Epidermal melanocyte (primary cell): ENCODE measurements around the gene TANC1.

Source experiments
- DNase-seq: peaks from one replicate; pipeline ENCODE4 v3.0.0; 2011; ENCODE audit warnings: low spot score; ENCODE audit not compliant: insufficient read length

The TANC1 gene

DNA sequence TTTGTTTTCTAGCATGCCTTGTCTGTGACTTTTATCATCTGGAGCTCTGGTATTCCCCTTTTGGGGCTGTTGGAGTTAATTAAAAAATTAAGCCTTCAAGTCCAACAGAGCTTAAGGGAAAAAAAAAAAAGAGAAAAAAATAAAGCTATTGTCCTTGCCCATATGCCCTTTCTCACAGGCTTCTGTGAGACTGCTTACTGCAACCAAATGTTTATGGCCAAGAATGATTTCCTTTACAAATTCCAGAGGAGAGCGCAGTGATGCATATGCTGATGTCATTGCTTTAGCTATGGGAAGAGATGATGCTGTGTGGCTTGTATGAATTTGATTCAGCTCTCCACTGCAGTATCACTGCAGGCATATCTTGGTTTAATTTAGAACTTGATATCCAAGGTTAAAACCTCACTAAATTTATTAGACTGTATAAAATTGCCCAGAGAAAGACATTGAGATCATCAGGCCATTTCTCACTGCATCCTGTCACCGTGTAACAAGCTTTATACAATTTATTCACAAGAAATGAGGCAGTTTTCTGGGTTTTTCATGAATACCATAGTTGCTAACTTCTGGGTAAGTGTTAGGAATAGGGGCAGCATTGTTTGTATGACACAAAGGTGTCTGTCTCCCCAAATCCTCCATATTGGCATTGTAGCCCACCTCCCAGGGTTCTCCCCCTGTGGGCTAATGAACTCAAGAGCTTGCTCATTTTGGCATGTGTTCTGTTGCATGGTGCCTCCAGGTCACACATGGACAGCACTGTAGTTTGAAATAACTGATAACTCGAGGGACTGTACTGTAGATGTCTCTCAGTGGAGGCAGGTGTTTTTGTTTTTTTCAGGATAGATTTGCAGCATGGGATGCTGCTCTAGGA lies 85.0 kb downstream of the TANC1 start:
- DNase-seq, result peak; percentile 27

DNA sequence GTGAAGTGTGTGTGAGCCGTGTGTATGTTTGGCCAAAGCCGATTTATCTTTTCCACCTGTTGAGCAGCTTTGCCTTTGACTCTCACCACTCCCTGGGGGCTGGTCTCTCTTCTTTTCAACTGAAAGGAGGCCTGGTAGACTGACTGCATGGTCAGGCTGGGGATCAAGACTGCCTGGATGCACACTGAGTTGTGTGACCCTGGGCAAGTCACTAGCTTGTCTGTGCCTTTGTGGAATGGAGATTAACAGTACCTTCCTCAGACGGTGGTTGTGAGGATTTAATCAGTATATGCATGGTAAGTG lies 85.5 kb downstream of the TANC1 start:
- no peak for DNase-seq

GRCh38 chr2:159054985-159055384 lies 86.5 kb downstream of the TANC1 start:
- DNase-seq, result peak; percentile 24

DNA sequence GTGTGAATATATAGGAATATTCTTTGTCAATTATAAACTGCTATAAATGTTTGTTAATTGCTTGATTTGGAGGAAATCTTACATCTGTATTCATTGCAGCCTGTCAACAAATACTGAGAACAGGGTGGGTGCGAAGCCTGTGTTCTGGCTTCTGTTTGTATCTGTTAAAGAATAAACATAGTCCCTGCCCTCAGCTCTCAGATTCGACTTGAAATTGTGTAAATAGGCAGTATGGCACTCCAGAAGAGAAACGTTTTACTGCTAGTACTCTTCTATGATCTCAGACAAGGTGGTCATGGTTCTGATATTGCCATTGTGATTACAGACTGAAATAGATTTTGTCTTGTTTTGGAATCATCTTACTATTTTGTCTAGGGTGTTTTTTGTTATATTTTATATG lies 92.1 kb downstream of the TANC1 start:
- no peak for DNase-seq

- DNase-seq, result no peak
Measured at GRCh38 chr2:159063677-159064076, 95.2 kb downstream of the TANC1 start.

GRCh38 chr2:159064446-159065301 lies 96.2 kb downstream of the TANC1 start:
- no peak for DNase-seq

DNA sequence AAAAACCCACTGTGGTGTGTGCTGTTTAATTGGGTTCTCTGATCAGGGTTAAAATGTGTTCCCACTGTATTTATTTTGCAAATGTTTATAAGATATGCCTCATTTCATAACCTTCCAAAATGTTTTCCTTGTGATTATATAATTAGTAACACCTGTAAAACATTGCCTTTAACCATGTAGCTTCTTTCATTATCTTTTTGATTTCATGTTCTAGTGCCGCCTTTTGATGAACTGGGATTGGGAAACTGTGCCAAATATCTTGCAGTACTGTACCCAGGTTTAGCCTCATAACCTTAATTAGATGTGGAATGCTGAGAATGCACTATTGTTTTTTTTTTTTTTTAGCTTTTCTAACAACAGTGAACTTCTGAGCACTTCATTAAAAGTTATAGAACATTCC lies 96.9 kb downstream of the TANC1 start:
- DNase-seq, result no peak

GRCh38 chr2:159065891-159066290 lies 97.5 kb downstream of the TANC1 start:
- DNase-seq, result no peak

DNA sequence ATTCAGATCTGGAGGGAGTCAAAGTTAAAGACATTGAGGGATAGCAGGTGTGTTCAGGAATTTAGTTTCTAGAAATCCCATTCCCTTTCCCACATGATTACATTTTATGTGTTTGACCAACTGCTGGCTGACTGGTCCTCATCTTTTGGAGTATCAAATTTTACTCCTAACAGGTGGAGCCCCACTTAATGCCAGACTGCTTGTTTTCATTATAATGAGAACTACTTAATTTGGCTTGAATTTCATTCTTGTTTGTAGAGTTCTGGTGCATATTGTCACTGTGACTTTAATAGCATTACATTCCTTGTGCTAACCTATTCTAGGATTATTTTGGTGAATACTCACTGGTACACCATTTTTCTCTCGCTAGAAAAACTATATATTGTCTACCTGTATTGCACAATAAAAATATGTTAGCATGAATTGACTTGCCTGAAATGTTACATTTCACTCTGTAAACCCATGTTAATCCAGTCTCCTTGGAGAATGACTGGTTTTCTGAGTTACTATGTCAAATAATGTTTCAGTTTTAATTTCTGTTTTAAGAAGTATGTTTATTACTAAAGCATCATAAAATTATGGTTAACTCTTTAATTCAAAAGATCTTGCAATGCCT lies 98.2 kb downstream of the TANC1 start:
- DNase-seq, result no peak

DNA sequence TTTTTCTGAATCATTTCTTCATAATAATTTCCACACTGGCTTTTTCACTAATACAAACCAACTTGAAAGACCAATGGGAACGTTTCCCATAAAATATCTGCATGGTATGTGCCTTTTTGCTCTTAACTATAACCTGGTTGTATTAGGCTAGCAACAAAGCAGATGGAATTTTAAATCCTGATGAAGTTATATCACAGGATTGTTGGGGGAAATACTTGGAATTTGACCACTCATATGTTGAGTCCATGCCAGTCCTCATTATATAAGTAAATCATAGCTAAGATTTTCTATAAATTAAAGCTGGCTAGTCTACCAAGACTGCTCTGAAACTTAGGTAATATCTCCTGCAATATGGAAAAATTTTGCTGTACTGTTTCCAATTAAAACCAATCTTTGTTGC lies 99.5 kb downstream of the TANC1 start:
- DNase-seq, result no peak

- DNase-seq, result no peak
Measured at GRCh38 chr2:159069229-159069628, 100.8 kb downstream of the TANC1 start.

- DNase-seq, result no peak
Measured at GRCh38 chr2:159070235-159070634, 101.8 kb downstream of the TANC1 start.

- no peak for DNase-seq
Measured at GRCh38 chr2:159071190-159071915, 102.9 kb downstream of the TANC1 start.

GRCh38 chr2:159072795-159073194 lies 104.4 kb downstream of the TANC1 start:
- no peak for DNase-seq

DNA sequence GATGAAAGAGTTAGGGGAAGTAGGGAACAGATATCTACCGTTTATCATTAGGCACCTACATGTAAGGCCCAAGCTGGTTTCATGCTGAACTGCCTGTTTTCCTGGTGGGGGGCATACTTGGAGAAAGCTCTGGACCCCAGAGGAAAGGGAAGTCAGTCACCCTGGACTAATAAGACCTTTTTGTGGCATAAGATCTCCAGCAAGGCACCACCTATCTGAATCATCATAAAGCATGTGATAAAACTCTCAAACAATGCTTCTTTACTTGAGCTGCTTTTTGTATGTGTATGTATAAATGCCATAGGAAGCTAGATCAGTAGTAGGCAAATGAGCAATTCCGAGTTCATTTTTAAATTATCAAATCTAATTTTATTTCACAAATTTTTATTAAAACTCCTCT lies 104.8 kb downstream of the TANC1 start:
- no peak for DNase-seq

- DNase-seq, result no peak
Measured at GRCh38 chr2:159074605-159075004, 106.2 kb downstream of the TANC1 start.

DNA sequence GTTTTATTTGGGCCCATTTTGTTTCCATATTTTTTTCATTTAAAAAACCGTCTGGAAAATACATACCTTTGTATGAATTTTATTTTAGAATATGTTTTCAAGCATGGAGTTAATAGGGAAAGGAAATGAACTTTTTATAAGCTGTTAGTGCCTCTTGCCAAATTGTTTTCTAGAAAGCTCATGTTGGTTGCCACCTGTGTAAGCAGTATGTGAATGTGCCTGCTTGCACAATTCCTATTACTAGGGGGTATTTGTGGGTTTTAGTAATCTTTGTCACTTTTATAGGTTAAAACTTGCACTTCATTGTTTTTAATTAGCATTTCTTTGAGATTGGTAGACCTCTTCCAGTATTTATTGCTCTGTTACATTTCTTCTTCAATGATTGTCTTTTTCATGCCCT lies 107.3 kb downstream of the TANC1 start:
- no peak for DNase-seq

GRCh38 chr2:159076241-159076640 lies 107.8 kb downstream of the TANC1 start:
- DNase-seq, result no peak

- DNase-seq, result no peak
Measured at GRCh38 chr2:159077869-159078268, 109.4 kb downstream of the TANC1 start.

DNA sequence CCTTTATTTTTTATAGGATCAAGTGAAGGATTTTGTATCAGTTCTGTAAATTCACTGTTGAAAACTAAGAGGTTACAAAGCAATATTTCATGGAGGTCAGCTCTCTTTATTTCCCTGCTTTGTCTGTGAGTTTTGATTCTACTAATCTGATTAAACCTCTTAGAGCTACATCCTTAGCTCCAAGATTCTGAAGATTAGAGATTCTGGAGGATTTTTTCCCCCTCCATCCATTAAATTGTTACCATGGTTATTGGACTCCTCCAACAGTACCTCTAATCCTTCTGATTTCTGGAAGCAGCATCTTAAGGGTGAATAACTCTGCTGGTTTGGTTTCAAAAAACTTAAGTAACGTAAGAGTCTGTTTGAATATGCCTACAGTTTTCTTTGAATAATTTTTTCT lies 110.0 kb downstream of the TANC1 start:
- no peak for DNase-seq

DNA sequence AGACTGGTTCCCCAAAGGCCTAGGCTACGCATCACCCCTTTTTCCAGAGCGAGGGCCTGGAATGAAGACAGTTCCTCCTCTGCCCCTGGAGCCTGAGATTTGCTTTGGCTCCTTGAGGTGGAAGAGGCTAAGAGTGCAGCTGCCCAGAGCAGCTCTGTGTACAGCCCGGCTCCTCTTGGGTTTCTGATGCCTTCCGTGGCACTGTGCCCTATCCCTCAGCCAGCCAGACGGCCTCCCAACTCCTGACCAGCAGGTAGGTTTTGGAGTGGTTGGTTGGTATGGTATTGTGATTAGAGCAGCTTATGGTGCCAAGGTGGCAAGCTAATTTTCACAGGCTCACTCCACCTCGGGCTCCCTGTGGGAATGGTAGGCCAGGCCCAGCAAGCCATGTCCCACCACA lies 112.2 kb downstream of the TANC1 start:
- no peak for DNase-seq

DNA sequence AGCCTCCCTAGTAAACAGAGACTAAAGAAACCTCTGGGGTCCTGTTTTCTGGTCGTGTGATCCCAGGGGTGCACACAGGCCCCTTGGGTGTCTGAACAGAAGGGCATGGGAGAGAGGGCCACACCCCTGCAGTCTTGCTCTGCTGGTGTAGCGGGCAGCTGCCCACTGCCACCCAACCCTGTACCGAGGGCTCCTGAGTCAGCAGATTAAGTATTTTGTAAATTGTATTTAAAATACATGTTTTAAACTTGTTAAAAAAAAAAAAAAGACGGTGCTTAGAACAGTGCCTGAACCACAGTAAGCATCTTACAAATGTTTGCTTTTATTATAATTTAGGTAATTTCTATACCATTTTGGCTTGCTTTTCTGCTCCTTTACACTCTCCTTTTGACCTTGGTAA lies 113.7 kb downstream of the TANC1 start:
- DNase-seq, result no peak
